Activated CD4-positive, alpha-beta T cell treated with anti-CD3 and anti-CD28 coated beads for 4 hours (primary cell): Measurements from ENCODE around the gene MAGEA2.
"Not testable (repeated sequence)": the region's sequence is repeated elsewhere in the genome, so short reads cannot be mapped to it uniquely, and the experiment has no call there.

Source experiments
- DNase-seq, 2 donors: peaks; one replicate each; pipeline ENCODE4 v3.0.0-alpha.2; 2020

The MAGEA2 gene

GRCh38 chrX:152753686-152754650, at the start of gene MAGEA2:
MAGEA2 (minus strand) TSS chrX:152753842; CDS start chrX:152751363, 2,479 bp downstream.
- not testable (repeated sequence) for DNase-seq

- no peak for DNase-seq
These were observed 45.3 kb upstream of the MAGEA2 start for GRCh38 chrX:152798945-152799344.

GRCh38 chrX:152787062-152787461, 33.4 kb upstream of the MAGEA2 start:
- DNase-seq: not testable (repeated sequence)

- not testable (repeated sequence) for DNase-seq
These were observed 16.1 kb upstream of the MAGEA2 start, which contains the start of gene MAGEA6 for GRCh38 chrX:152769549-152770289. MAGEA6 (minus strand) TSS chrX:152769689; CDS start chrX:152767650, 2,039 bp downstream.

GRCh38 chrX:152766562-152766961, 12.9 kb upstream of the MAGEA2 start:
- DNase-seq: not testable (repeated sequence)

- DNase-seq: not testable (repeated sequence)
These were observed 7.9 kb upstream of the MAGEA2 start for GRCh38 chrX:152761582-152761981.

- DNase-seq: not testable (repeated sequence)
These were observed 5.9 kb upstream of the MAGEA2 start for GRCh38 chrX:152759544-152759943.

- DNase-seq: not testable (repeated sequence)
These were observed 5.3 kb upstream of the MAGEA2 start, which contains the start of gene CSAG3 for GRCh38 chrX:152758918-152759317. CSAG3 (plus strand) TSS chrX:152759218.

GRCh38 chrX:152754871-152755270, 1.2 kb upstream of the MAGEA2 start:
- not testable (repeated sequence) for DNase-seq

- DNase-seq: no peak
These were observed 15.1 kb downstream of the MAGEA2 start for GRCh38 chrX:152738560-152738959.

- not testable (repeated sequence) for DNase-seq
These were observed 17.1 kb downstream of the MAGEA2 start for GRCh38 chrX:152736528-152736927.

GRCh38 chrX:152735860-152736511, 17.7 kb downstream of the MAGEA2 start:
- no peak for DNase-seq

GRCh38 chrX:152735101-152735500, 18.5 kb downstream of the MAGEA2 start:
- no peak for DNase-seq

- DNase-seq: not testable (repeated sequence)
These were observed 19.3 kb downstream of the MAGEA2 start for GRCh38 chrX:152734143-152734858.

GRCh38 chrX:152733261-152733975, 20.2 kb downstream of the MAGEA2 start, which contains the start of the genes CSAG1 and MAGEA12:
CSAG1 (minus strand) TSS chrX:152733721; CDS start chrX:152732460, 1,261 bp downstream.
MAGEA12 (plus strand) TSS chrX:152733757; CDS start chrX:152736162, 2,405 bp downstream.
- no peak for DNase-seq

- DNase-seq: no peak
These were observed 28.2 kb downstream of the MAGEA2 start for GRCh38 chrX:152725409-152725808.

- not testable (repeated sequence) for DNase-seq
These were observed 39.5 kb downstream of the MAGEA2 start, which contains the start of gene MAGEA2B for GRCh38 chrX:152713815-152714787. MAGEA2B (plus strand) TSS chrX:152714628; CDS start chrX:152717107, 2,479 bp downstream.

GRCh38 chrX:152713195-152713594, 40.4 kb downstream of the MAGEA2 start:
- not testable (repeated sequence) for DNase-seq

GRCh38 chrX:152709173-152709572, 44.5 kb downstream of the MAGEA2 start, which contains the start of gene CSAG2:
CSAG2 (minus strand) TSS chrX:152709273; CDS start chrX:152709112, 161 bp downstream.
- DNase-seq: not testable (repeated sequence)
